A549 (cell line): ENCODE results near the gene ZNF280B.

Source experiments
- BHLHE40 ChIP-seq: IDR thresholded peaks from 2 replicates; pipeline ENCODE4 v1.6.1; 2012; ENCODE audit warnings: low read depth, low read length, inconsistent platforms
- EP300 ChIP-seq, 2 experiments: fragments of >200 bp; sonication (Bioruptor Twin); formaldehyde crosslinking; IDR thresholded peaks; 2 replicates in 1 of 2; 3 replicates in 1 of 2; pipeline ENCODE4 v1.6.1; 2016 to 2017
- FOSB ChIP-seq: fragments of 250-450 bp; sonication (Bioruptor Pico); IDR thresholded peaks from 2 replicates; pipeline ENCODE4 v1.5.0; 2020; ENCODE audit warnings: mild to moderate bottlenecking, moderate library complexity
- HDAC2 ChIP-seq: fragments of 200-600 bp; sonication (generic); IDR thresholded peaks from 2 replicates; pipeline ENCODE4 v1.6.1; 2016
- JUN ChIP-seq, 2 experiments: fragments of >200 bp; sonication (Bioruptor Twin); formaldehyde crosslinking; IDR thresholded peaks; 2 replicates in 1 of 2; 3 replicates in 1 of 2; pipeline ENCODE4 v1.6.1; 2016 to 2017
- KDM1A ChIP-seq: fragments of 200-600 bp; sonication (generic); IDR thresholded peaks from 2 replicates; pipeline ENCODE4 v1.6.1; 2016; ENCODE audit warnings: low read depth, mild to moderate bottlenecking
- MAFK ChIP-seq: fragments of 450-650 bp; IDR thresholded peaks from 2 replicates; pipeline ENCODE4 v1.6.1; 2014; ENCODE audit not compliant: partially characterized antibody
- NR3C1 ChIP-seq: fragments of >200 bp; sonication (Bioruptor Twin); formaldehyde crosslinking; IDR thresholded peaks from 3 replicates; pipeline ENCODE4 v1.6.1; 2017
- POLR2A ChIP-seq: IDR thresholded peaks from 2 replicates; pipeline ENCODE4 v1.6.1; 2012; ENCODE audit warnings: mild to moderate bottlenecking, low read length
- RAD21 ChIP-seq, 2 experiments: fragments of >200 bp in 1 of 2; sonication (Bioruptor Twin) in 1 of 2; formaldehyde crosslinking in 1 of 2; IDR thresholded peaks in 1 of 2; conservative IDR thresholded peaks in 1 of 2; 2 replicates in 1 of 2; 3 replicates in 1 of 2; pipeline ENCODE4 v1.6.1; 2012 to 2018; ENCODE audit warnings: inconsistent platforms in 1 of 2
- REST ChIP-seq: fragments of 200-600 bp; sonication (generic); IDR thresholded peaks from 2 replicates; pipeline ENCODE4 v1.6.1; 2016; ENCODE audit warnings: antibody characterized with exemption, mild to moderate bottlenecking, moderate library complexity
- SMC3 ChIP-seq: fragments of >200 bp; sonication (Bioruptor Twin); formaldehyde crosslinking; IDR thresholded peaks from 3 replicates; pipeline ENCODE4 v1.6.1; 2018; ENCODE audit warnings: inconsistent platforms
- TF ChIP-seq, protein P1 (sequence below): fragments of >200 bp; sonication (Bioruptor Twin); formaldehyde crosslinking; IDR thresholded peaks from 3 replicates; pipeline ENCODE4 v1.5.1; 2016

GRCh38 chr22:22545084-22545483 is 36.5 kb upstream of the ZNF280B start:
- TF ChIP-seq FOSB (no peak), HDAC2 (no peak), EP300 (IDR thresholded peaks at IDR 0.05) (no peak), POLR2A (no peak), REST (no peak), JUN (IDR thresholded peaks at IDR 0.05) (no peak), MAFK (no peak), RAD21 (conservative IDR thresholded peaks at IDR 0.05 in 1 of 2, IDR thresholded peaks at IDR 0.05 in 1 of 2) (no peak), KDM1A (no peak), SMC3 (no peak), NR3C1 (no peak), BHLHE40 (no peak)
- TF ChIP-seq, protein P1, sequence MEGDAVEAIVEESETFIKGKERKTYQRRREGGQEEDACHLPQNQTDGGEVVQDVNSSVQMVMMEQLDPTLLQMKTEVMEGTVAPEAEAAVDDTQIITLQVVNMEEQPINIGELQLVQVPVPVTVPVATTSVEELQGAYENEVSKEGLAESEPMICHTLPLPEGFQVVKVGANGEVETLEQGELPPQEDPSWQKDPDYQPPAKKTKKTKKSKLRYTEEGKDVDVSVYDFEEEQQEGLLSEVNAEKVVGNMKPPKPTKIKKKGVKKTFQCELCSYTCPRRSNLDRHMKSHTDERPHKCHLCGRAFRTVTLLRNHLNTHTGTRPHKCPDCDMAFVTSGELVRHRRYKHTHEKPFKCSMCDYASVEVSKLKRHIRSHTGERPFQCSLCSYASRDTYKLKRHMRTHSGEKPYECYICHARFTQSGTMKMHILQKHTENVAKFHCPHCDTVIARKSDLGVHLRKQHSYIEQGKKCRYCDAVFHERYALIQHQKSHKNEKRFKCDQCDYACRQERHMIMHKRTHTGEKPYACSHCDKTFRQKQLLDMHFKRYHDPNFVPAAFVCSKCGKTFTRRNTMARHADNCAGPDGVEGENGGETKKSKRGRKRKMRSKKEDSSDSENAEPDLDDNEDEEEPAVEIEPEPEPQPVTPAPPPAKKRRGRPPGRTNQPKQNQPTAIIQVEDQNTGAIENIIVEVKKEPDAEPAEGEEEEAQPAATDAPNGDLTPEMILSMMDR: no peak
